ENCODE measurements around the gene LRRC75B. TPM values are rescaled to one million over a fixed set of nuclear protein-coding genes. Genes with fewer than 3 reads are reported as not detected.

Gene LRRC75B
- polyA plus RNA-seq, 1 of the 3 experiments (the other 2 are of a cell fraction): 12.3 TPM

- Histone ChIP-seq H3K9me3 (no peaks in the 10 kb centered on the region), H3K9me2 (no peaks in the 10 kb centered on the region), H3K27me3 (ENCODE audit: insufficient read depth) (no peaks in the 10 kb centered on the region), H3K4me1 (ENCODE audit: control insufficient read depth in 1 of 2, insufficient read depth in 2 of 2, low read depth in 1 of 2, low read length in 1 of 2) (peaks cover 6 to 17% of the 10 kb centered on the region in 2 experiments; a peak in 3 of 4 replicates), H3K4me3 (ENCODE audit: low read depth in 2 of 2, low read length in 1 of 2) (no peak overlapping the region), H3K36me3 (replicated peaks in 1 of 2; ENCODE audit: control insufficient read depth in 1 of 2, insufficient read depth in 2 of 2, low read length in 1 of 2) (peaks cover 30 to 31% of the 10 kb centered on the region in 2 experiments), H4K20me1 (ENCODE audit: insufficient read depth) (peaks cover 42% of the 10 kb centered on the region), H3F3A (replicated peaks; ENCODE audit: insufficient read depth) (no peaks in the 10 kb centered on the region), H3K79me2 (ENCODE audit: insufficient read depth) (peaks cover 89% of the 10 kb centered on the region), H3K27ac (ENCODE audit: low read depth in 2 of 2, low read length in 1 of 2) (no peak overlapping the region), H3K9ac (no peak overlapping the region), H2AFZ (ENCODE audit: low read depth) (no peak overlapping the region), H3K4me2 (no peak overlapping the region)
- 90% methylated on average over 2 of the region's 4 CpGs for WGBS (ENCODE audit: low lambda C conversion rate)
- ChIA-PET CTCF (no interaction called here), POLR2A (interaction anchor here (1.2 kb wide), 1 partner anchor 10 kb away, joined by 3 read pairs; no protein-coding TSS in a partner anchor)
- no peak for TF ChIP-seq FOXJ3 (CRISPR knock-in tag; IDR thresholded peaks at IDR 0.05)
- no peak for DNase-seq
Measured at GRCh38 chr22:24559471-24559870, 33.4 kb downstream of the LRRC75B start.

- Histone ChIP-seq H3K9me3 (no peaks in the 10 kb centered on the region), H4K20me1 (ENCODE audit: insufficient read depth) (peaks cover 21% of the 10 kb centered on the region), H3K79me2 (ENCODE audit: insufficient read depth) (peaks cover 91% of the 10 kb centered on the region), H3K36me3 (replicated peaks in 1 of 2; ENCODE audit: control insufficient read depth in 1 of 2, insufficient read depth in 2 of 2, low read length in 1 of 2) (peaks cover 17 to 34% of the 10 kb centered on the region in 2 experiments), H3K9me2 (no peaks in the 10 kb centered on the region), H3F3A (replicated peaks; ENCODE audit: insufficient read depth) (no peaks in the 10 kb centered on the region), H3K4me1 (ENCODE audit: control insufficient read depth in 1 of 2, insufficient read depth in 2 of 2, low read depth in 1 of 2, low read length in 1 of 2) (peaks cover 16 to 23% of the 10 kb centered on the region in 2 experiments; a peak in 3 of 4 replicates), H3K27me3 (ENCODE audit: insufficient read depth) (no peaks in the 10 kb centered on the region), H3K9ac (peak within 1 kb of the TSS; percentile 97), H3K4me2 (peak within 1 kb of the TSS; percentile 96), H3K4me3 (ENCODE audit: low read depth in 2 of 2, low read length in 1 of 2) (peak within 1 kb of the TSS; percentile 97 to 99), H3K27ac (ENCODE audit: low read depth in 2 of 2, low read length in 1 of 2) (peak within 1 kb of the TSS; percentile 97 to 98), H2AFZ (ENCODE audit: low read depth) (peak within 1 kb of the TSS; percentile 91)
- under 1% methylated on average over 45 of the region's 59 CpGs for WGBS (ENCODE audit: low lambda C conversion rate)
- peak; percentile 99 for DNase-seq
- CTCF ChIA-PET: no interaction called here
- POLR2A ChIA-PET: interaction anchor here (0.6 to 1.8 kb wide), 5 partner anchors 9 to 661 kb away, joined by 3 to 6 read pairs (median 3); partner anchors contain the start of gene MIF
- TF ChIP-seq YY1 (IDR thresholded peaks at IDR 0.05; ENCODE audit: low read depth): peak; percentile 88
- TF ChIP-seq SMC3 (IDR thresholded peaks at IDR 0.05; ENCODE audit: low read depth, low read length): no peak
- peak; percentile 70; the same call in 1 of the 2 replicates for TF ChIP-seq NFIC (IDR thresholded peaks at IDR 0.05; ENCODE audit: borderline replicate concordance)
- peak; percentile 82 for TF ChIP-seq FOXJ3 (CRISPR knock-in tag; IDR thresholded peaks at IDR 0.05)
- TF ChIP-seq POLR2AphosphoS5 (IDR thresholded peaks at IDR 0.05; ENCODE audit: low read depth, low read length): peak; percentile 85
- no peak for TF ChIP-seq RAD21 (IDR thresholded peaks at IDR 0.05; ENCODE audit: low read length)
- no peak for TF ChIP-seq GATA2 (CRISPR knock-in tag; IDR thresholded peaks at IDR 0.05)
- 0 out of 2 replicates have a peak, but pooled peaks have one; percentile 21 for TF ChIP-seq TEAD4 (IDR thresholded peaks at IDR 0.05; ENCODE audit: borderline replicate concordance, insufficient read depth)
- TF ChIP-seq NRF1 (IDR thresholded peaks at IDR 0.05; ENCODE audit: low read depth, low read length): peak; percentile 73
- no peak for TF ChIP-seq MEF2A (IDR thresholded peaks at IDR 0.05; ENCODE audit: borderline replicate concordance, low read depth)
- TF ChIP-seq FOSL2 (IDR thresholded peaks at IDR 0.05; ENCODE audit: borderline replicate concordance, low read depth): no peak
- TF ChIP-seq, protein P1, sequence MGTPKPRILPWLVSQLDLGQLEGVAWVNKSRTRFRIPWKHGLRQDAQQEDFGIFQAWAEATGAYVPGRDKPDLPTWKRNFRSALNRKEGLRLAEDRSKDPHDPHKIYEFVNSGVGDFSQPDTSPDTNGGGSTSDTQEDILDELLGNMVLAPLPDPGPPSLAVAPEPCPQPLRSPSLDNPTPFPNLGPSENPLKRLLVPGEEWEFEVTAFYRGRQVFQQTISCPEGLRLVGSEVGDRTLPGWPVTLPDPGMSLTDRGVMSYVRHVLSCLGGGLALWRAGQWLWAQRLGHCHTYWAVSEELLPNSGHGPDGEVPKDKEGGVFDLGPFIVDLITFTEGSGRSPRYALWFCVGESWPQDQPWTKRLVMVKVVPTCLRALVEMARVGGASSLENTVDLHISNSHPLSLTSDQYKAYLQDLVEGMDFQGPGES (IDR thresholded peaks at IDR 0.05; ENCODE audit: low read depth, low read length): peak; percentile 32; the same call in 1 of the 2 replicates
- peak; percentile 86; the same call in 1 of the 2 replicates for TF ChIP-seq SIN3A (IDR thresholded peaks at IDR 0.05; ENCODE audit: borderline replicate concordance, low read depth, low read length)
- TF ChIP-seq RFX5 (IDR thresholded peaks at IDR 0.05; ENCODE audit: low read length): 0 out of 2 replicates have a peak, but pooled peaks have one; percentile 47
- TF ChIP-seq, protein P2, sequence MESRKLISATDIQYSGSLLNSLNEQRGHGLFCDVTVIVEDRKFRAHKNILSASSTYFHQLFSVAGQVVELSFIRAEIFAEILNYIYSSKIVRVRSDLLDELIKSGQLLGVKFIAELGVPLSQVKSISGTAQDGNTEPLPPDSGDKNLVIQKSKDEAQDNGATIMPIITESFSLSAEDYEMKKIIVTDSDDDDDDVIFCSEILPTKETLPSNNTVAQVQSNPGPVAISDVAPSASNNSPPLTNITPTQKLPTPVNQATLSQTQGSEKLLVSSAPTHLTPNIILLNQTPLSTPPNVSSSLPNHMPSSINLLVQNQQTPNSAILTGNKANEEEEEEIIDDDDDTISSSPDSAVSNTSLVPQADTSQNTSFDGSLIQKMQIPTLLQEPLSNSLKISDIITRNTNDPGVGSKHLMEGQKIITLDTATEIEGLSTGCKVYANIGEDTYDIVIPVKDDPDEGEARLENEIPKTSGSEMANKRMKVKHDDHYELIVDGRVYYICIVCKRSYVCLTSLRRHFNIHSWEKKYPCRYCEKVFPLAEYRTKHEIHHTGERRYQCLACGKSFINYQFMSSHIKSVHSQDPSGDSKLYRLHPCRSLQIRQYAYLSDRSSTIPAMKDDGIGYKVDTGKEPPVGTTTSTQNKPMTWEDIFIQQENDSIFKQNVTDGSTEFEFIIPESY (IDR thresholded peaks at IDR 0.05; ENCODE audit: borderline replicate concordance, low read depth): peak; percentile 50; the same call in 1 of the 2 replicates
- TF ChIP-seq, protein P3, sequence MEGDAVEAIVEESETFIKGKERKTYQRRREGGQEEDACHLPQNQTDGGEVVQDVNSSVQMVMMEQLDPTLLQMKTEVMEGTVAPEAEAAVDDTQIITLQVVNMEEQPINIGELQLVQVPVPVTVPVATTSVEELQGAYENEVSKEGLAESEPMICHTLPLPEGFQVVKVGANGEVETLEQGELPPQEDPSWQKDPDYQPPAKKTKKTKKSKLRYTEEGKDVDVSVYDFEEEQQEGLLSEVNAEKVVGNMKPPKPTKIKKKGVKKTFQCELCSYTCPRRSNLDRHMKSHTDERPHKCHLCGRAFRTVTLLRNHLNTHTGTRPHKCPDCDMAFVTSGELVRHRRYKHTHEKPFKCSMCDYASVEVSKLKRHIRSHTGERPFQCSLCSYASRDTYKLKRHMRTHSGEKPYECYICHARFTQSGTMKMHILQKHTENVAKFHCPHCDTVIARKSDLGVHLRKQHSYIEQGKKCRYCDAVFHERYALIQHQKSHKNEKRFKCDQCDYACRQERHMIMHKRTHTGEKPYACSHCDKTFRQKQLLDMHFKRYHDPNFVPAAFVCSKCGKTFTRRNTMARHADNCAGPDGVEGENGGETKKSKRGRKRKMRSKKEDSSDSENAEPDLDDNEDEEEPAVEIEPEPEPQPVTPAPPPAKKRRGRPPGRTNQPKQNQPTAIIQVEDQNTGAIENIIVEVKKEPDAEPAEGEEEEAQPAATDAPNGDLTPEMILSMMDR (IDR thresholded peaks at IDR 0.05): no peak
- peak; percentile 67 for TF ChIP-seq CHD2 (IDR thresholded peaks at IDR 0.05; ENCODE audit: low read length, partially characterized antibody)
- peak; percentile 94 for TF ChIP-seq MAX (IDR thresholded peaks at IDR 0.05; ENCODE audit: low read depth)
- TF ChIP-seq FOXM1 (IDR thresholded peaks at IDR 0.05; ENCODE audit: low read depth): 0 out of 2 replicates have a peak, but pooled peaks have one; percentile 17
- peak; percentile 82 for TF ChIP-seq MXI1 (IDR thresholded peaks at IDR 0.05; ENCODE audit: low read depth, low read length)
Measured at GRCh38 chr22:24555165-24556039, 37.5 kb downstream of the LRRC75B start, which contains the start of gene SNRPD3. TSS of gene SNRPD3 (plus strand) at chr22:24555999. CDS start at chr22:24557675, 1,676 bp downstream.

Measured in SK-N-SH (cell line).